ENCODE data around the gene ATG16L2. TPM values are rescaled to one million over a fixed set of nuclear protein-coding genes. Genes with fewer than 3 reads are reported as not detected.

The ATG16L2 gene
- polyA plus RNA-seq, 1 donor (not counting 4 experiments of a cell fraction or from before 2014, with no cell fraction given) = 9.9 TPM

GRCh38 chr11:72848846-72849466, 34.7 kb downstream of the ATG16L2 start:
- H4K20me1 ChIP-seq (ENCODE audit: control insufficient read depth, extremely low read depth, insufficient read depth, low read length) = no peaks in the 10 kb centered on the region
- no peaks in the 10 kb centered on the region for H3K9me1 ChIP-seq (ENCODE audit: control insufficient read depth, extremely low read depth, insufficient read depth, low read length)
- H2AFZ ChIP-seq (ENCODE audit: control insufficient read depth, low read length) = no peak overlapping the region
- H3K79me2 ChIP-seq (ENCODE audit: control insufficient read depth, insufficient read depth, low read length) = no peaks in the 10 kb centered on the region
- H3K27me3 ChIP-seq (ENCODE audit: control insufficient read depth, extremely low read depth, insufficient read depth, low read length) = no peaks in the 10 kb centered on the region
- DNase-seq (ENCODE audit: low read depth, low spot score) (no peak), FAIRE-seq (peak; percentile 32)
- TF ChIP-seq CTCF (optimal IDR thresholded peaks at IDR 0.05 in 1 of 3, IDR thresholded peaks at IDR 0.05 in 1 of 3, conservative IDR thresholded peaks at IDR 0.05 in 1 of 3; ENCODE audit: extremely low read depth in 1 of 3, insufficient read depth in 2 of 3, low read length in 3 of 3) = peak; percentile 63 to 90 (median 75)
- TF ChIP-seq EZH2 (IDR thresholded peaks at IDR 0.05; ENCODE audit: low read length) = no peak
- no peaks in the 10 kb centered on the region for H3K4me1 ChIP-seq (ENCODE audit: control insufficient read depth, extremely low read depth, insufficient read depth, low read length)
- no peak overlapping the region for H3K4me3 ChIP-seq (ENCODE audit: control insufficient read depth in 2 of 3, extremely low read depth in 1 of 3, insufficient read depth in 2 of 3, low read depth in 1 of 3, low read length in 3 of 3)
- dilution Hi-C loops (cut with MboI; ENCODE audit: extremely low pct_ligation_motif_present, low sequenced_read_pairs) = no loop called here
- H3K27ac ChIP-seq (ENCODE audit: control insufficient read depth, insufficient read depth, low read length) = no peak overlapping the region
- no peaks in the 10 kb centered on the region for H3K36me3 ChIP-seq (ENCODE audit: control insufficient read depth in 2 of 2, extremely low read depth in 1 of 2, insufficient read depth in 2 of 2, low read length in 2 of 2)
- no peaks in the 10 kb centered on the region for H3K9me3 ChIP-seq (ENCODE audit: control insufficient read depth, low read depth, low read length)
- H3K9ac ChIP-seq (ENCODE audit: control insufficient read depth, extremely low read depth, insufficient read depth, low read length) = no peak overlapping the region
- H3K4me2 ChIP-seq (ENCODE audit: control insufficient read depth, extremely low read depth, insufficient read depth, low read depth, low read length) = no peak overlapping the region

GRCh38 chr11:72850832-72851231, 36.6 kb downstream of the ATG16L2 start:
- TF ChIP-seq CTCF (optimal IDR thresholded peaks at IDR 0.05 in 1 of 3, IDR thresholded peaks at IDR 0.05 in 1 of 3, conservative IDR thresholded peaks at IDR 0.05 in 1 of 3; ENCODE audit: extremely low read depth in 1 of 3, insufficient read depth in 2 of 3, low read length in 3 of 3) = no peak
- TF ChIP-seq EZH2 (IDR thresholded peaks at IDR 0.05; ENCODE audit: low read length) = no peak
- no peaks in the 10 kb centered on the region for H4K20me1 ChIP-seq (ENCODE audit: control insufficient read depth, extremely low read depth, insufficient read depth, low read length)
- no peak overlapping the region for H3K4me3 ChIP-seq (ENCODE audit: control insufficient read depth in 2 of 3, extremely low read depth in 1 of 3, insufficient read depth in 2 of 3, low read depth in 1 of 3, low read length in 3 of 3)
- DNase-seq (ENCODE audit: low read depth, low spot score) (no peak), FAIRE-seq (no peak)
- H3K27ac ChIP-seq (ENCODE audit: control insufficient read depth, insufficient read depth, low read length) = no peak overlapping the region
- H3K79me2 ChIP-seq (ENCODE audit: control insufficient read depth, insufficient read depth, low read length) = no peaks in the 10 kb centered on the region
- H3K4me2 ChIP-seq (ENCODE audit: control insufficient read depth, extremely low read depth, insufficient read depth, low read depth, low read length) = no peak overlapping the region
- dilution Hi-C loops (cut with MboI; ENCODE audit: extremely low pct_ligation_motif_present, low sequenced_read_pairs) = no loop called here
- no peak overlapping the region for H3K9ac ChIP-seq (ENCODE audit: control insufficient read depth, extremely low read depth, insufficient read depth, low read length)
- H2AFZ ChIP-seq (ENCODE audit: control insufficient read depth, low read length) = no peak overlapping the region
- no peaks in the 10 kb centered on the region for H3K4me1 ChIP-seq (ENCODE audit: control insufficient read depth, extremely low read depth, insufficient read depth, low read length)
- H3K27me3 ChIP-seq (ENCODE audit: control insufficient read depth, extremely low read depth, insufficient read depth, low read length) = no peaks in the 10 kb centered on the region
- no peaks in the 10 kb centered on the region for H3K9me3 ChIP-seq (ENCODE audit: control insufficient read depth, low read depth, low read length)
- no peaks in the 10 kb centered on the region for H3K9me1 ChIP-seq (ENCODE audit: control insufficient read depth, extremely low read depth, insufficient read depth, low read length)
- no peaks in the 10 kb centered on the region for H3K36me3 ChIP-seq (ENCODE audit: control insufficient read depth in 2 of 2, extremely low read depth in 1 of 2, insufficient read depth in 2 of 2, low read length in 2 of 2)

Data from keratinocyte (primary cell).